Stomach (tissue), 9 donors: ENCODE data around the gene MCRIP1. TPM values are rescaled to one million over a fixed set of nuclear protein-coding genes. Genes with fewer than 3 reads are reported as not detected.

Experiments used
- DNase-seq, 2 donors: peaks; one replicate each; pipeline versions ENCODE4 v3.0.0 to v3.0.0-alpha.2; 2013 to 2019
- H3K27ac ChIP-seq, 5 donors: fragments of 200-600 bp in 4 of 5; sonication (generic) in 4 of 5; one replicate each; pipeline ENCODE4 v1.5.1; 2013 to 2019; ENCODE audit warnings: mild to moderate bottlenecking in 1 of 5, moderate library complexity in 1 of 5
- H3K27me3 ChIP-seq, 3 donors: fragments of 200-600 bp; sonication (generic); one replicate each; pipeline ENCODE4 v1.5.1; 2017 to 2019; ENCODE audit warnings: mixed run types in 1 of 3
- H3K36me3 ChIP-seq, 4 donors: fragments of 200-600 bp; sonication (generic); 1 replicate in 3 of 4; 2 replicates in 1 of 4; pipeline ENCODE4 v1.5.1; 2016 to 2019
- H3K4me1 ChIP-seq, 4 donors: fragments of 200-600 bp; sonication (generic); one replicate each; pipeline ENCODE4 v1.5.1; 2016 to 2019
- H3K4me3 ChIP-seq, 4 donors: fragments of 200-600 bp; sonication (generic) in 3 of 4; one replicate each; pipeline ENCODE4 v1.5.1; 2016 to 2019; ENCODE audit warnings: mild to moderate bottlenecking in 1 of 4
- H3K9me3 ChIP-seq, 4 donors: fragments of 200-600 bp; sonication (generic); one replicate each; pipeline ENCODE4 v1.5.1; 2016 to 2019
- CTCF ChIP-seq, 7 experiments: fragments of 450-650 bp in 4 of 7; fragments of 200-600 bp in 3 of 7; sonication (generic) in 3 of 7; IDR thresholded peaks; one replicate each; pipeline ENCODE4 v1.5.1; 2016 to 2019; ENCODE audit warnings: antibody characterized with exemption in 7 of 7, control low read depth in 2 of 7, mild to moderate bottlenecking in 1 of 7
- EP300 ChIP-seq: sonication (generic); formaldehyde crosslinking; IDR thresholded peaks from one replicate; pipeline ENCODE4 v1.6.1; 2017; ENCODE audit warnings: antibody characterized with exemption
- POLR2A ChIP-seq, 4 donors: fragments of 450-650 bp; IDR thresholded peaks; one replicate each; pipeline ENCODE4 v1.6.1; 2016; ENCODE audit warnings: antibody characterized with exemption in 4 of 4, control low read depth in 2 of 4, mild to moderate bottlenecking in 1 of 4, moderate library complexity in 1 of 4
- POLR2AphosphoS5 ChIP-seq, 3 donors: sonication (generic); formaldehyde crosslinking; IDR thresholded peaks; one replicate each; pipeline ENCODE4 v1.6.1; 2016; ENCODE audit warnings: antibody characterized with exemption in 3 of 3
- WGBS, 5 donors: extraction: QIAGEN DNeasy Blood & Tissue Kit in 3 of 5; methylation state at CpG; one replicate each; pipeline versions ENCODE4 v1.1.5 to v1.1.7; 2013 to 2018; 5-methylcytosine and 5-hydroxymethylcytosine counted together
- intact Hi-C: fragments of 100-400 bp; cut with DNase I; formaldehyde crosslinking; loops from one replicate; pipeline ENCODE4 v1.15.1; 2023; ENCODE audit warnings: low total_unique reads
- polyA plus RNA-seq, 3 donors: library from polyadenylated mRNA; stranded (reverse); fragments of 200-250 nt; gene quantifications; one replicate each; pipeline ENCODE4 v1.2.3, GENCODE V29; 2013
- total RNA-seq, 5 donors: library from RNA; depleted of rRNA; stranded (reverse); fragments of >200 nt; gene quantifications; one replicate each; pipeline versions ENCODE4 v1.1.0 to v1.2.3, GENCODE V29; 2014 to 2016
- donor health status: healthy with polysubstance abuse.
- donor health status: Bipolar disorder and iron deficiency.
- donor health status: healthy.

Gene MCRIP1
- total and polyA plus RNA-seq, 8 donors = 23.7 to 150 (median 95.9) TPM

GRCh38 chr17:81807839-81808238 is 25.3 kb downstream of the MCRIP1 start:
- DNase-seq = no peak
- Histone ChIP-seq H3K4me1 (peaks cover 18 to 34% (median 24%) of the 10 kb centered on the region in 4 donors), H3K27ac (no peak overlapping the region), H3K9me3 (no peaks in the 10 kb centered on the region), H3K4me3 (no peak overlapping the region), H3K27me3 (peaks cover 27 to 100% (median 87%) of the 10 kb centered on the region in 3 donors), H3K36me3 (no peaks in the 10 kb centered on the region)
- intact Hi-C loops = no loop called here
- TF ChIP-seq POLR2AphosphoS5 (IDR thresholded peaks at IDR 0.05) (no peak), POLR2A (IDR thresholded peaks at IDR 0.05) (no peak), CTCF (IDR thresholded peaks at IDR 0.05) (no peak), EP300 (no peak)
- 23 to 70% (median 55%) methylated on average over 3 to 13 of the region's 13 CpGs for WGBS, 5 donors

DNA sequence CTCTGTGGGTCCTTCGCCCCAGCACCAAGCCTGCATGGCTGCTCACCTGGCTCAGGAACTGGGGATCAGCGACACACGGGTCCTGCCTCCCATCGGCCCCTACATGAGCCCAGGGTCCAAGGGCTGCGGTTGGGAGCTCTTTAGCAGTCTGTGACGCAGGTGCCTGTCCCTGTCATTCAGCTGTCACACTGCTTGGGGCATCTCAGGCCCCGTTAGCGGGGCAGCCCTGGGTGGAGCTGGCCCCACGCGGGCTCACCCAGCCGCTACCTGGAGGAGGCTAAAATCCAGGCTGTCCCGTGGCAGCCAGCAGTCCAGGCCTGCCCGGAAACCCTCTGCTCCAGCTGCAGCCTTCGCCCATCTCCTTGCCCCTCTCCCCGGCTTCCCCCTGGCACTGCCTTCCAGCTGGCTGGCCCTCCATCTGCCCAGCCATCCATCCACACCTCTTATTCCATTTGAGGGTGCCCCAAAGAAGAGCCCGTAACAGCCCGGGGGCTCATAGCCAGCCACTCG is 25.8 kb downstream of the MCRIP1 start:
- 47 to 59% (median 54%) methylated on average over 14 to 18 of the region's 18 CpGs for WGBS, 5 donors
- Histone ChIP-seq H3K36me3 (no peaks in the 10 kb centered on the region), H3K4me1 (peaks cover 18 to 34% (median 24%) of the 10 kb centered on the region in 4 donors), H3K27me3 (peaks cover 27 to 100% (median 87%) of the 10 kb centered on the region in 3 donors), H3K4me3 (no peak overlapping the region), H3K9me3 (no peaks in the 10 kb centered on the region), H3K27ac (no peak overlapping the region)
- intact Hi-C loops = no loop called here
- DNase-seq = no peak
- TF ChIP-seq EP300 = no peak
- TF ChIP-seq POLR2AphosphoS5 (IDR thresholded peaks at IDR 0.05) = no peak
- TF ChIP-seq CTCF (IDR thresholded peaks at IDR 0.05) = no peak
- TF ChIP-seq POLR2A (IDR thresholded peaks at IDR 0.05) = no peak

DNA sequence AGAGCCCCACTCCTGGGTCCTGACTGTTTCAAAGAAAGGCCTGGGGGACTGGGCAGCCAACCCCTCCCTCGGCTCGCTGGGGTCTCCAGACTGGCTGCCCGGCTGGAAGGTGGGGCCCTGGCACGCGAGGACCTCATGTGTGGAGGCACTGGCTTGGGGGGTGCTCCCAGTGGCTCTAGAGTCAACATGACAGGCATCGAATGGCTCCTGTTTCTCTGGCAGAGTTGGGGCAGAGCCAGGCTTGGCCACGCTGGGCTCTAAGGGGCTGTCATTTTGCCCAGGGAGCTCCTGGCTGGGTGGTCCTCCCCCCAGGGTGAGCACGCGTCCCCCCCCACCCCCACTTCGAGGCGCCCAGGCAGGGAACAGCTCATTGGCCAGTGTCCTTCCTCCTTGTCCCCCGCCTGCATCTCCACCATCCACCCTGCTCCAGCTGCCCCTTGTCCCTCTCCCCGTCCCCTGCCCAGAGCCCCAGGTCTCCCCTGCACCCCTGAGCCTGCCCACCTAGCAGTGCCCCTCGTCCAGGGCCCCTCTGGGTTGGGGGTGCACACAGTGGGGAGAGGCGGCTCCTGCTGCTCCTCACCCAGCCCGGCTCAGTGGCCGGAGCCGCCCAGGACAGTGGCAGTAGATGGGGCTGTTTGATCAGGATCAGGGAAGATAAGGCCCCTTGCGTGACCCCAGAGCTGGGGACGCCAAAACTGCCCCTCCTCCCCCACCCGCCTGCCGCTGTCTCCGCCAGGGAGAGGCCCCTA is 26.5 kb downstream of the MCRIP1 start:
- intact Hi-C loops = no loop called here
- no peak for DNase-seq
- H3K4me3 ChIP-seq = no peak overlapping the region
- 9 to 29% (median 16%) methylated on average over 13 to 23 of the region's 23 CpGs for WGBS, 5 donors
- H3K36me3 ChIP-seq = no peaks in the 10 kb centered on the region
- H3K27me3 ChIP-seq = peaks cover 27 to 100% (median 87%) of the 10 kb centered on the region in 3 donors
- no peak overlapping the region for H3K27ac ChIP-seq
- TF ChIP-seq CTCF (IDR thresholded peaks at IDR 0.05) (no peak), EP300 (no peak), POLR2AphosphoS5 (IDR thresholded peaks at IDR 0.05) (no peak), POLR2A (IDR thresholded peaks at IDR 0.05) (no peak)
- H3K4me1 ChIP-seq = peaks cover 18 to 34% (median 24%) of the 10 kb centered on the region in 4 donors
- H3K9me3 ChIP-seq = no peaks in the 10 kb centered on the region

DNA sequence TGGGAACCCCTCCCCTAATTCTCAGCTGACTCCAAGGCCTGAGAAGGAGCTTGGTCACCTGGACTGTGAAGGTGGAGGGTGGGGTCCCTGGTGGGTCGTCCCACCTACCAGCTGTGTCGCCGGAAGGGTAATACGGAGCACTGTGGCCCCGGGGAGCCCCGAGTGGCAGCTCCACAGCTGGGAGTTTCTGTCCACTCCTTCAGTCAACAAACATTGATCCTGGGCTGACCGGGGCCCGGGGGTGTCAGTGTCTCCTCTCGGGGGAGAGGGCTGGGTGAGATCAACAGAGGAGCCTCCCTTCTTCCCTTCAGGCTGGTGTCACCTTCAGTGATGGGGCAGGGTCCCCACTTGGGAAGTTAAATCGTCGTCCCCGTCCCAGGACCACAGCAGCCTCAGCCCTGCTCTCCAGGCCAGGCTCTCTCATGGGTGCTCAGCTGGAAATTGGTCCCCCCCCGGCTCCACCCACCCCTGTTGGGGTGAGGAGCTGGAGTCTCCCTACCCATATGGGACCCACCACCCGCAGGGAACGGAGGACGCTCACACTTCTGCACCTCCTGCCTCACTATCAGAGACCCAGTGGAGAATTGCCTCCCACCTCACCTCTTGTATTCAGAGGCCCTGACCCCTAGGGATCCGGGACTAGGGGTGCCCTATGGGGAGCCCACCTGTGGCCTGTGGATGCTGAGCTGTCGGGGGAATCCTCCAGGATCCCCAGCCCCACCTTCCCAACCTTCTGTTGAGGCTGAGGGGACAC is 27.2 kb downstream of the MCRIP1 start:
- no peaks in the 10 kb centered on the region for H3K9me3 ChIP-seq
- WGBS, 5 donors = 30 to 61% (median 49%) methylated on average over 14 to 18 of the region's 18 CpGs
- H3K4me3 ChIP-seq = no peak overlapping the region
- intact Hi-C loops = no loop called here
- no peak for TF ChIP-seq CTCF (IDR thresholded peaks at IDR 0.05)
- no peak for TF ChIP-seq POLR2AphosphoS5 (IDR thresholded peaks at IDR 0.05)
- TF ChIP-seq POLR2A (IDR thresholded peaks at IDR 0.05) = no peak
- no peak for TF ChIP-seq EP300
- no peak overlapping the region for H3K27ac ChIP-seq
- no peaks in the 10 kb centered on the region for H3K36me3 ChIP-seq
- DNase-seq = no peak
- peaks cover 18 to 34% (median 24%) of the 10 kb centered on the region in 4 donors for H3K4me1 ChIP-seq
- peaks cover 27 to 100% (median 91%) of the 10 kb centered on the region in 3 donors for H3K27me3 ChIP-seq
